Astrocyte of the spinal cord (primary cell): ENCODE data around the gene ORAI1.
A peak's percentile ranks its signal among the peaks of the same experiment; 100 is the strongest.

Experiments used
- DNase-seq: peaks from one replicate; pipeline ENCODE4 v3.0.0; 2011; ENCODE audit warnings: low read depth, low spot score
- H3K4me3 ChIP-seq: 2 replicates; pipeline ENCODE4 v1.5.1; 2011; ENCODE audit warnings: low read depth, mild to moderate bottlenecking, low read length, moderate library complexity
- in situ Hi-C: cut with HindIII; loops from 2 replicates; pipeline ENCODE4 v1.10.0; 2017; ENCODE audit warnings: low sequenced_read_pairs
- TF ChIP-seq, protein P1 (sequence below): IDR thresholded peaks from 2 replicates; pipeline ENCODE4 v1.5.1; 2012; ENCODE audit warnings: low read depth, mild to moderate bottlenecking, low read length, inconsistent platforms

Gene ORAI1

DNA sequence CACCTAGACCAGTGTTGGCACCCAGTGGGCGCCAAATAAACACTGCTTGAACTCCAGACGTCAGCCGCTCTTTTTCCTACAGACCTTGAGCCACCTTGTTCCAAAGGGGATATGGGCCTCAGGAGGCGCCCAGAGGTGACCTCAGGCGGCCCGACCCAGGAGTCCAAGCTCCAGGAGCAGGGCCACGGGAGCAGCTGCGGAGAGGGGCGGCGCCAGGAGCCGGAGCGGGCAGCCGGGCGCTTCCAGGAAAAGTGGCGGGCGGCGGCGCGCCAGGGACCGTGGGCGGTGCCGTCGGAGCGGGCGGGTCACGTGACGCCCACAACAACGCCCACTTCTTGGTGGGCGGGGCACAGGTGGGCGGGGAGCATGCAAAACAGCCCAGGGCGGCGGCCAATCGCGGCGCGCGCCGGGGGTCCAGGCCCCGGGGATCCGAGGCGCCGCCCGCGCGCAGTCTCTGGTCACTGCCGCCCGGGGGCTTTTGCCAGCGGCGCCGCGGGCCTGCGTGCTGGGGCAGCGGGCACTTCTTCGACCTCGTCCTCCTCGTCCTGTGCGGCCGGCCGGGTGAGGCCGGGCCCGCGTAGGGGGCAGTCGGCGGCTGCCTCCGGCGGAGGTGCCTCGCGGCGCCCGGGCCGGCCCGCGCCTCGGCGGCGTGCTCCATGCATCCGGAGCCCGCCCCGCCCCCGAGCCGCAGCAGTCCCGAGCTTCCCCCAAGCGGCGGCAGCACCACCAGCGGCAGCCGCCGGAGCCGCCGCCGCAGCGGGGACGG lies at the start of gene ORAI1:
Gene ORAI1, plus strand, starts transcription at position 444 of the 766 bp plus-strand sequence.
- in situ Hi-C loops = no loop called here
- H3K4me3 ChIP-seq = peak within 1 kb of the TSS; percentile 51

GRCh38 chr12:121576851-121577391 lies 49.4 kb upstream of the ORAI1 start:
- H3K4me3 ChIP-seq = no peak overlapping the region
- peak; percentile 84 for DNase-seq
- in situ Hi-C loops = no loop called here
- TF ChIP-seq, protein P1, sequence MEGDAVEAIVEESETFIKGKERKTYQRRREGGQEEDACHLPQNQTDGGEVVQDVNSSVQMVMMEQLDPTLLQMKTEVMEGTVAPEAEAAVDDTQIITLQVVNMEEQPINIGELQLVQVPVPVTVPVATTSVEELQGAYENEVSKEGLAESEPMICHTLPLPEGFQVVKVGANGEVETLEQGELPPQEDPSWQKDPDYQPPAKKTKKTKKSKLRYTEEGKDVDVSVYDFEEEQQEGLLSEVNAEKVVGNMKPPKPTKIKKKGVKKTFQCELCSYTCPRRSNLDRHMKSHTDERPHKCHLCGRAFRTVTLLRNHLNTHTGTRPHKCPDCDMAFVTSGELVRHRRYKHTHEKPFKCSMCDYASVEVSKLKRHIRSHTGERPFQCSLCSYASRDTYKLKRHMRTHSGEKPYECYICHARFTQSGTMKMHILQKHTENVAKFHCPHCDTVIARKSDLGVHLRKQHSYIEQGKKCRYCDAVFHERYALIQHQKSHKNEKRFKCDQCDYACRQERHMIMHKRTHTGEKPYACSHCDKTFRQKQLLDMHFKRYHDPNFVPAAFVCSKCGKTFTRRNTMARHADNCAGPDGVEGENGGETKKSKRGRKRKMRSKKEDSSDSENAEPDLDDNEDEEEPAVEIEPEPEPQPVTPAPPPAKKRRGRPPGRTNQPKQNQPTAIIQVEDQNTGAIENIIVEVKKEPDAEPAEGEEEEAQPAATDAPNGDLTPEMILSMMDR = no peak

More for the DNA sequence above, at the start of gene ORAI1:
- DNase-seq = peak; percentile 94
- TF ChIP-seq, protein P1 = no peak

DNA sequence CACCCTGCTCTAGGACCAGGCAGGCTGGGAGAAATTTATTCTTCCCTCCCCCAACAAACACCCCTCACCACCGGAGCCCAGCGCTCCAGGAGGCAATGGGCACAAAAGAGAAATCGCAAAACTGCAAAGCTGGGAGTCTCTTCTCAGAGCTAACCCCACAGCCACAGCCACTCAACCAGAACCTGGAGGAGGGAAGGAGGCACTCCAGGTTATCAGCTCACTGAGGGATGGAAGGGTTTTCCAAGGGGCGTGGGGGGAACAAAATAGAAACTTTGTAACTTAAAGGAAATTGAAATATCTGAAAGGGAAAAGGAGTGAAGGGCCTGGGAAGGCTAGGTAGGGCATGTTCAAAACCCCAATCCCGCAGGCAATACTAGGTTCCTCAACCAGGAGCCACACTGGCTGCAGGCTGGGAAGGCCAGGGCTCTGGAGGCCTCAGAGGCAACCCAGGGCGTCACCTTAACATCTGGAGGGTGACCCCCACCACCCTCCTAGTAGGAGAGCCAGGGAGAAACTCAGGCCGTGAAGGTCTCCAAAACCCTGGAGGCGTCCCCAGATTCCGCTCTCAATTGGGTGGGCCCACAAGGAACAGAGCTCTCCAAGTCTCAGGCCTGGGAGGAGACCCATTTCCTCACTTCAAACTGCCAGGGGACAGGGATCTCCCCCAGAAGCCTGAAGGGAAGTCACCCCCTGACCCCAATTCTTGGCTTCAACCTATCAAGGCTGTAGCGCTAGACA lies 48.7 kb upstream of the ORAI1 start:
- H3K4me3 ChIP-seq = no peak overlapping the region
- DNase-seq = no peak
- in situ Hi-C loops = no loop called here
- TF ChIP-seq, protein P1 = no peak

DNA sequence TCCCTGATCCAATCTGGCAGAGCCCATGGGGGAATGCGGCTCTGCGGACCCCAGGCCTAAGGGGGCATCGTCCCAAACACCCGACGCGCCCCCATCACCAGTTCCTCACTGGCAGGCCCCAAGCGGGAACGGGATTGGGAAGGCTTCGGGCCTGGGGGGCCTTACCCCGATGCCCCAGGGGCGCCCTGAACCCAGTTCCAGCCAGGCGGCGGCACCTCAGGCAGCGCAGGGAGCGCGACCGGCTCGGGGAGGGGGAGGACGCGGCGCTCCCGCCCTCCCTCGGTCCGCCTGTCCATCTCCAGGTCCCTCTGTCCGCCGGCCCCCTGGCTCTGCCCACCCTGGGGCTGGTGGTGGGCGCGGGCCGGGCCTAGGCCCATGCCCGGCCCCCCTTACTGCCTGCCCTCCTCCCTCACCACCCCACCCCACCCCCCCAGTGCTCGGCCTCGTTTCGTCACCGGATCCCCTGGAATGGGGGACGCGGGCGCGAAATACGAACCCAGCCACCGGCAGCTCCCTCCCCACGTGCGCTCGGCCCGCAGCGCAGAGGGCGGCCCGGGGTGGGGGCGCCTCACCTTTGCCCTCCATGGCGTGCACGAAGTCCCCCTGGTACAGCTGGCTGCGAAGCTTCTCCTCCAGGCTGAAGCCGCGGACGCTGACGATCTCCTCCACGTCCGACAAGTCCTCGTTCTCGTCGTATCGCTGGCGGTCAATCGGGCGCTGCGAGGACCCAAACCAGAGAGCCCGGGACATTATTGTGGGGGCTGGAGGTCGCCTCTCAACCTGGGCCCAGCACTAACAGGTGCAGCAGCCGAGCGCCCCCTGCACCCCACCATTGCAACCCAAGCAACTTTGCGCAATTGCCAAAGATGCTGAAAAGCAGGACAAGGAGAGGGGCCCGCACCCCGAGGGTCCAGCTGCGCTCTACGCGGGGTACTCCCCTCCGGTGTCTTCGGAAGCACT lies 47.8 kb upstream of the ORAI1 start:
- DNase-seq = no peak
- in situ Hi-C loops = no loop called here
- TF ChIP-seq, protein P1 = peak; percentile 6
- H3K4me3 ChIP-seq = peak overlapping the region; percentile 51

GRCh38 chr12:121579190-121579791 lies 47.0 kb upstream of the ORAI1 start:
- in situ Hi-C loops = no loop called here
- peak overlapping the region; percentile 51 for H3K4me3 ChIP-seq
- no peak for DNase-seq
- TF ChIP-seq, protein P1 = no peak
